H1 (cell line): ENCODE results near the gene FGF11. TPM values are rescaled to one million over a fixed set of nuclear protein-coding genes. Genes with fewer than 3 reads are reported as not detected.
"Not testable (repeated sequence)": the region's sequence is repeated elsewhere in the genome, so short reads cannot be mapped to it uniquely, and the experiment has no call there.

ENCODE experiments used
- CTCF ChIA-PET: fragments of 300-600 bp; sonication (Branson Sonifier 250); formaldehyde crosslinking; loops from one replicate; lab custom pipeline; 2021; ENCODE audit not compliant: partially characterized antibody; lab: Charles Lee
- POLR2A ChIA-PET: fragments of 300-600 bp; sonication (Branson Sonifier 250); formaldehyde crosslinking; loops from one replicate; lab custom pipeline; 2021; ENCODE audit warnings: inconsistent platforms; ENCODE audit not compliant: partially characterized antibody; lab: Charles Lee
- DNase-seq, 2 experiments: peaks; one replicate each; pipeline versions ENCODE4 v3.0.0 to v3.0.0-alpha.2; 2010 to 2022; ENCODE audit warnings: low spot score in 2 of 2, low read depth in 1 of 2, mixed read lengths in 1 of 2
- FAIRE-seq: peaks from 2 replicates; lab custom pipeline; 2011; peaks lifted over from hg19 to GRCh38; lab: Jason Lieb, UNC
- H2AFZ ChIP-seq: 2 replicates; pipeline ENCODE4 v1.8.1; 2012; ENCODE audit warnings: low read length, inconsistent platforms
- H2AK5ac ChIP-seq: 2 replicates; pipeline ENCODE4 v1.6.1; 2013; ENCODE audit warnings: low read depth, low read length
- H2BK120ac ChIP-seq: replicated peaks from 2 replicates; pipeline ENCODE3; 2013; ENCODE audit warnings: low read depth, low read length, inconsistent platforms
- H2BK12ac ChIP-seq: 2 replicates; pipeline ENCODE4 v1.6.1; 2013; ENCODE audit warnings: low read depth, low read length
- H2BK15ac ChIP-seq: 2 replicates; pipeline ENCODE4 v1.6.1; 2013; ENCODE audit warnings: low read length
- H2BK20ac ChIP-seq: 2 replicates; pipeline ENCODE4 v1.6.1; 2013; ENCODE audit warnings: low read length
- H2BK5ac ChIP-seq: 2 replicates; pipeline ENCODE4 v1.6.1; 2013; ENCODE audit warnings: low read depth, low read length
- H3K14ac ChIP-seq: 2 replicates; pipeline ENCODE4 v1.6.1; 2013; ENCODE audit warnings: inconsistent platforms; ENCODE audit not compliant: insufficient read length
- H3K18ac ChIP-seq: 2 replicates; pipeline ENCODE4 v1.6.1; 2013; ENCODE audit warnings: low read length; ENCODE audit errors: extremely low read depth
- H3K23ac ChIP-seq: 2 replicates; pipeline ENCODE4 v1.6.1; 2013; ENCODE audit warnings: inconsistent platforms; ENCODE audit not compliant: insufficient read length
- H3K23me2 ChIP-seq: 2 replicates; pipeline ENCODE4 v1.6.1; 2013; ENCODE audit warnings: low read depth, low read length
- H3K27ac ChIP-seq: 2 replicates; pipeline ENCODE4 v1.6.1; 2011; ENCODE audit warnings: low read depth, low read length, inconsistent platforms
- H3K27me3 ChIP-seq, 4 experiments: replicated peaks in 1 of 4; 1 replicate in 1 of 4; 2 replicates in 3 of 4; pipeline versions ENCODE4 v1.6.1 to v1.8.1; 2011 to 2013; ENCODE audit warnings: low read length in 3 of 4, mild to moderate bottlenecking in 3 of 4, inconsistent platforms in 2 of 4, mixed read lengths in 2 of 4, moderate library complexity in 1 of 4; ENCODE audit not compliant: control insufficient read depth in 3 of 4, insufficient read depth in 3 of 4; ENCODE audit errors: extremely low read depth in 1 of 4
- H3K36me3 ChIP-seq, 4 experiments: 2 replicates each; pipeline versions ENCODE4 v1.6.1 to v1.8.1; 2011 to 2013; ENCODE audit warnings: mild to moderate bottlenecking in 4 of 4, low read length in 3 of 4, moderate library complexity in 2 of 4, control low read depth in 1 of 4, inconsistent platforms in 1 of 4; ENCODE audit not compliant: insufficient read depth in 4 of 4, control insufficient read depth in 2 of 4
- H3K4ac ChIP-seq: replicated peaks from 2 replicates; pipeline ENCODE3; 2013; ENCODE audit warnings: low read length, low read depth, mixed read lengths, inconsistent platforms; ENCODE audit not compliant: insufficient read length
- H3K4me1 ChIP-seq, 4 experiments: replicated peaks in 1 of 4; 1 replicate in 1 of 4; 2 replicates in 3 of 4; pipeline versions ENCODE4 v1.6.1 to v1.8.1; 2011 to 2013; ENCODE audit warnings: low read length in 3 of 4, inconsistent platforms in 2 of 4, mixed read lengths in 1 of 4; ENCODE audit not compliant: insufficient read depth in 4 of 4, control insufficient read depth in 3 of 4
- H3K4me2 ChIP-seq, 2 experiments: 2 replicates each; pipeline versions ENCODE4 v1.6.1 to v1.8.1; 2011 to 2013; ENCODE audit warnings: low read depth in 2 of 2, low read length in 2 of 2, control low read depth in 1 of 2, inconsistent platforms in 1 of 2, mild to moderate bottlenecking in 1 of 2; ENCODE audit not compliant: insufficient read depth in 1 of 2
- H3K4me3 ChIP-seq, 4 experiments: fragments of 200-600, 300-600 bp in 1 of 4; sonication (generic), shearing (Covaris generic), sonication (Bioruptor Twin) in 1 of 4; 2 replicates each; pipeline versions ENCODE4 v1.5.1 to v1.8.1; 2011 to 2016; ENCODE audit warnings: low read length in 4 of 4, low read depth in 3 of 4, control low read depth in 2 of 4, inconsistent platforms in 2 of 4, mild to moderate bottlenecking in 2 of 4, mixed read lengths in 1 of 4, moderate library complexity in 1 of 4; ENCODE audit not compliant: insufficient read depth in 2 of 4; ENCODE audit errors: extremely low read depth in 1 of 4
- H3K56ac ChIP-seq: replicated peaks from 2 replicates; pipeline ENCODE3; 2013; ENCODE audit warnings: low read depth, mild to moderate bottlenecking, mixed read lengths, low read length, inconsistent platforms; ENCODE audit not compliant: insufficient read length
- H3K79me1 ChIP-seq: 2 replicates; pipeline ENCODE4 v1.6.1; 2013; ENCODE audit warnings: low read depth, low read length, control low read depth
- H3K79me2 ChIP-seq, 2 experiments: 2 replicates each; pipeline versions ENCODE4 v1.6.1 to v1.8.1; 2012 to 2013; ENCODE audit warnings: low read length in 2 of 2, mild to moderate bottlenecking in 2 of 2, inconsistent platforms in 1 of 2; ENCODE audit not compliant: insufficient read depth in 2 of 2, control insufficient read depth in 1 of 2
- H3K9ac ChIP-seq, 4 experiments: replicated peaks in 1 of 4; 1 replicate in 1 of 4; 2 replicates in 3 of 4; pipeline versions ENCODE4 v1.6.1 to v1.8.1; 2011 to 2013; ENCODE audit warnings: low read depth in 3 of 4, low read length in 3 of 4, control low read depth in 2 of 4, mild to moderate bottlenecking in 2 of 4, moderate library complexity in 2 of 4, inconsistent platforms in 1 of 4; ENCODE audit errors: extremely low read depth in 1 of 4
- H3K9me3 ChIP-seq, 2 experiments: 2 replicates each; pipeline versions ENCODE4 v1.6.1 to v1.8.1; 2012 to 2013; ENCODE audit warnings: mild to moderate bottlenecking in 2 of 2, moderate library complexity in 2 of 2, control low read depth in 1 of 2, inconsistent platforms in 1 of 2, low read depth in 1 of 2, low read length in 1 of 2, mixed read lengths in 1 of 2; ENCODE audit not compliant: insufficient read depth in 2 of 2
- H4K20me1 ChIP-seq, 2 experiments: replicated peaks in 1 of 2; 2 replicates each; pipeline versions ENCODE3 to v1.8.1; 2011 to 2013; ENCODE audit warnings: inconsistent platforms in 2 of 2, low read length in 2 of 2, mild to moderate bottlenecking in 1 of 2; ENCODE audit not compliant: insufficient read depth in 2 of 2, control insufficient read depth in 1 of 2
- H4K5ac ChIP-seq: 2 replicates; pipeline ENCODE4 v1.6.1; 2013; ENCODE audit warnings: low read length, low read depth, mixed read lengths, inconsistent platforms; ENCODE audit not compliant: insufficient read length
- H4K8ac ChIP-seq: 2 replicates; pipeline ENCODE4 v1.8.0; 2013; ENCODE audit warnings: mild to moderate bottlenecking, moderate library complexity, low read length, inconsistent platforms; ENCODE audit not compliant: insufficient read depth; ENCODE audit errors: extremely low read depth
- H4K91ac ChIP-seq: replicated peaks from 2 replicates; pipeline ENCODE3; 2013; ENCODE audit warnings: low read length, mixed read lengths, inconsistent platforms; ENCODE audit not compliant: insufficient read length
- WGBS, 2 experiments: shearing (Covaris generic) in 1 of 2; methylation state at CpG; one replicate each; pipeline versions ENCODE4 v1.1.6 to v1.1.7; 2013 to 2015; ENCODE audit warnings: low lambda C conversion rate in 2 of 2, mixed read lengths in 2 of 2, inconsistent platforms in 1 of 2, low coverage in 1 of 2, missing lambda C conversion rate in 1 of 2; ENCODE audit not compliant: insufficient replicate concordance in 2 of 2, insufficient coverage in 1 of 2, insufficient read length in 1 of 2; ENCODE audit errors: extremely low coverage in 1 of 2, missing lambda C conversion rate in 1 of 2; 5-methylcytosine and 5-hydroxymethylcytosine counted together
- polyA plus RNA-seq, 7 experiments: library from polyadenylated mRNA; depleted of rRNA in 3 of 7; stranded (reverse) in 5 of 7; unstranded in 2 of 7; fragments of >200 nt in 5 of 7; fragments of 200-250 nt in 2 of 7; gene quantifications; 1 replicate in 5 of 7; 2 replicates in 1 of 7; 4 replicates in 1 of 7; pipeline versions ENCODE4 v1.2.1 to v1.2.3, GENCODE V29; 2011 to 2013; ENCODE audit warnings: missing spikeins in 2 of 7, mixed read lengths in 2 of 7
- total RNA-seq: library from RNA; stranded (reverse); fragmentation: NEBNext Ultra II Directional; extraction: Animal tissue kit (Norgen Biotek cat#: 25700); gene quantifications from 2 replicates; pipeline ENCODE4 v1.2.1, GENCODE V29; 2021

Gene FGF11
- total and polyA plus RNA-seq, 2 of the 8 experiments (the other 6 are each of a cell fraction or from before 2014, with no cell fraction given), result 11.8 to 26.1 TPM

DNA sequence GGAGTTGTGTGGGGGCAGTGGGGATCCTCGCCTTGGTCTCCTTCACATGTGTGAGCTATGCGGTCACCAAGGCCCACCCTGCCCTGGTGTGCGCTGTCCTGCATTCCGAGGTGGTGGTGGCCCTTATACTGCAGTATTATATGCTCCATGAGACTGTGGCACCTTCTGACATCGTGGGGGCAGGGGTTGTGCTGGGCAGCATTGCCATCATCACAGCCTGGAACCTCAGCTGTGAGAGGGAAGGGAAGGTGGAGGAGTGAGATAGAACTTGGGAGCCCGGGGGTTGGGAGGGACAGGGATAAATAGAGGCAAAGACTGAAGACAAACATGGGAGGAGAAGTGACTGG lies 43.4 kb downstream of the FGF11 start:
- DNase-seq, result not testable (repeated sequence)

More for the DNA sequence above, 43.4 kb downstream of the FGF11 start:
- POLR2A ChIA-PET, result interaction anchor here (1.4 to 14.3 kb wide), 7 partner anchors 18 to 101 kb away, joined by 3 to 339 read pairs (median 15); partner anchors contain the start of genes CHRNB1, FGF11, MPDU1 and TMEM102
- 0 out of 2 replicates have a peak overlapping the region, but pooled peaks have one; percentile 75 for H2BK12ac ChIP-seq
- H2AK5ac ChIP-seq, result 0 out of 2 replicates have a peak overlapping the region, but pooled peaks have one; percentile 16
- H4K8ac ChIP-seq, H3K27me3 ChIP-seq, H4K5ac ChIP-seq, H2BK120ac ChIP-seq, H3K14ac ChIP-seq, H3K4ac ChIP-seq, H2BK5ac ChIP-seq, H3K27ac ChIP-seq, H3K9ac ChIP-seq, H2BK15ac ChIP-seq, H3K23ac ChIP-seq, H2BK20ac ChIP-seq, H3K36me3 ChIP-seq, H3K79me1 ChIP-seq, H4K91ac ChIP-seq, H3K9me3 ChIP-seq, H3K56ac ChIP-seq, H3K18ac ChIP-seq, H2AFZ ChIP-seq, FAIRE-seq: not testable (repeated sequence)
- peaks cover 2 to 29% (median 23%) of the 10 kb centered on the region in 4 experiments for H3K4me1 ChIP-seq
- CTCF ChIA-PET, result interaction anchor here (1.6 kb wide), 1 partner anchor 47 kb away, joined by 4 read pairs; the partner anchor contains the start of gene TMEM102
- WGBS, 2 experiments, result 89% methylated on average over 6 of the region's 6 CpGs; no CpG with 5 or more reads in 1 of the 2 experiments
- peaks cover 22% of the 10 kb centered on the region for H3K23me2 ChIP-seq
- H3K4me3 ChIP-seq, result peak overlapping the region in 2 of 4 experiments; percentile 79 to 85; a peak in 2 of 8 replicates
- H3K4me2 ChIP-seq, result peak overlapping the region; percentile 83 to 96
- H4K20me1 ChIP-seq, result peaks cover 9 to 13% of the 10 kb centered on the region in 2 experiments
- H3K79me2 ChIP-seq, result peaks cover 19 to 40% of the 10 kb centered on the region in 2 experiments
